Fibroblast of lung (primary cell): ENCODE measurements around the gene ACER3. TPM values are rescaled to one million over a fixed set of nuclear protein-coding genes. Genes with fewer than 3 reads are reported as not detected.

ENCODE experiments used
- DNase-seq, 2 donors: peaks; one replicate each; pipeline versions ENCODE4 v3.0.0 to v3.0.0-alpha.2; 2010; ENCODE audit warnings: low read depth in 2 of 2
- H2AFZ ChIP-seq: 2 replicates; pipeline ENCODE4 v1.5.1; 2012; ENCODE audit warnings: low read length, control low read depth, inconsistent platforms
- H3K27ac ChIP-seq: 2 replicates; pipeline ENCODE4 v1.5.1; 2011; ENCODE audit warnings: low read length, control low read depth; ENCODE audit not compliant: insufficient read depth
- H3K27me3 ChIP-seq: 2 replicates; pipeline ENCODE4 v1.5.1; 2011; ENCODE audit warnings: mild to moderate bottlenecking, low read length; ENCODE audit not compliant: control insufficient read depth, insufficient read depth
- H3K36me3 ChIP-seq: 2 replicates; pipeline ENCODE4 v1.5.1; 2011; ENCODE audit warnings: low read length; ENCODE audit not compliant: control insufficient read depth, insufficient read depth
- H3K4me1 ChIP-seq: 2 replicates; pipeline ENCODE4 v1.5.1; 2011; ENCODE audit warnings: low read length; ENCODE audit not compliant: control insufficient read depth, insufficient read depth; ENCODE audit errors: extremely low read depth
- H3K4me2 ChIP-seq: 2 replicates; pipeline ENCODE4 v1.5.1; 2011; ENCODE audit warnings: low read length, control low read depth; ENCODE audit not compliant: insufficient read depth; ENCODE audit errors: extremely low read depth
- H3K4me3 ChIP-seq, 4 experiments: fragments of 200-600 bp in 1 of 4; sonication (generic) in 1 of 4; replicated peaks in 1 of 4; 2 replicates each; pipeline ENCODE4 v1.5.1; 2011 to 2016; ENCODE audit warnings: low read length in 4 of 4, low read depth in 3 of 4, mild to moderate bottlenecking in 3 of 4, control low read depth in 2 of 4, inconsistent platforms in 1 of 4, mixed read lengths in 1 of 4; ENCODE audit not compliant: insufficient read depth in 1 of 4; ENCODE audit errors: control extremely low read depth in 1 of 4
- H3K79me2 ChIP-seq: 2 replicates; pipeline ENCODE4 v1.5.1; 2012; ENCODE audit warnings: mild to moderate bottlenecking, low read length, inconsistent platforms; ENCODE audit not compliant: control insufficient read depth, insufficient read depth
- H3K9ac ChIP-seq: 2 replicates; pipeline ENCODE4 v1.5.1; 2011; ENCODE audit warnings: mild to moderate bottlenecking, low read length, control low read depth; ENCODE audit not compliant: insufficient read depth
- H3K9me3 ChIP-seq: 2 replicates; pipeline ENCODE4 v1.5.1; 2012; ENCODE audit warnings: low read depth, low read length; ENCODE audit not compliant: control insufficient read depth, insufficient read depth
- H4K20me1 ChIP-seq: 2 replicates; pipeline ENCODE4 v1.5.1; 2011; ENCODE audit warnings: low read length; ENCODE audit not compliant: control insufficient read depth, insufficient read depth; ENCODE audit errors: extremely low read depth
- EZH2 ChIP-seq: IDR thresholded peaks from 2 replicates; pipeline ENCODE4 v1.5.1; 2012; ENCODE audit warnings: low read length, control low read depth, mild to moderate bottlenecking; ENCODE audit errors: missing control alignments
- polyA plus RNA-seq, 2 donors: library from polyadenylated mRNA; depleted of rRNA in 1 of 2; stranded (reverse) in 1 of 2; unstranded in 1 of 2; fragments of >200 nt; gene quantifications; 2 replicates each; pipeline ENCODE4 v1.2.1, GENCODE V29; 2011 to 2012; ENCODE audit warnings: missing spikeins in 1 of 2
- total RNA-seq: library from RNA; depleted of rRNA; stranded (reverse); fragments of >200 nt; gene quantifications from 2 replicates; pipeline ENCODE4 v1.2.1, GENCODE V29; 2014
- TF ChIP-seq, protein P1 (sequence below), 2 donors: IDR thresholded peaks in 1 of 2; conservative IDR thresholded peaks in 1 of 2; 1 replicate in 1 of 2; 2 replicates in 1 of 2; pipeline ENCODE4 v1.5.1; 2011 to 2012; ENCODE audit warnings: low read length in 2 of 2, control low read depth in 1 of 2, inconsistent platforms in 1 of 2, low read depth in 1 of 2, mild to moderate bottlenecking in 1 of 2

The ACER3 gene
- total and polyA plus RNA-seq, 2 donors (not counting 1 experiment from before 2014, with no cell fraction given) = 6.1 to 22.3 TPM

DNA sequence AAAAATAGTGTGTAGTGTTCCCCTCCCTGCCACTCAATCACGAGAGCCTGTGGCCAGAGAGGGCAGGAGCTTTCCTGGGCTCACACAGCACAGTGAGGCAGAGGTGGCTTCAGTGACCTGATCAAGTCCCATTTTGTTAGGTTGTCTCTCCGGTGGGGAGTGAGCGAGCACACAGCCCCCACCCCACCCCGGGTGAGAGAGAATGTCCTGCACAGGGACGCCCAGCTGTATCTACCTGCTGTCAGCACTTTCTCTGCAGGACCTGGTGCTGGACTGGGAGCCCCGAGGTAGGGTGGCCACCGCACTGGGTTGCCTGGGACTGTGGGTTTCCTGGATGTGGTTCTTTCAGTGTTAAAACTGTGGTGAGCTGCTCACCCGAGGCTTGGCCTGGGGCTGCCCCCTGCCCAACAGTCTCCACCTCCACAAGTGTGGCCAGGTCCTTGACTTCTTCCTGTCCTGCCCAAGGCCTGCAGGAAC lies 212.2 kb downstream of the ACER3 start:
- Histone ChIP-seq H3K27ac (peak overlapping the region; percentile 94), H3K4me3 (no peak overlapping the region), H3K27me3 (no peaks in the 10 kb centered on the region), H3K36me3 (peaks cover 3% of the 10 kb centered on the region), H3K9me3 (no peaks in the 10 kb centered on the region), H3K4me2 (peak overlapping the region; percentile 33), H3K79me2 (peaks cover 11% of the 10 kb centered on the region), H2AFZ (no peak overlapping the region), H4K20me1 (no peaks in the 10 kb centered on the region), H3K4me1 (peaks cover 34% of the 10 kb centered on the region), H3K9ac (no peak overlapping the region)
- DNase-seq = no peak
- TF ChIP-seq, protein P1, sequence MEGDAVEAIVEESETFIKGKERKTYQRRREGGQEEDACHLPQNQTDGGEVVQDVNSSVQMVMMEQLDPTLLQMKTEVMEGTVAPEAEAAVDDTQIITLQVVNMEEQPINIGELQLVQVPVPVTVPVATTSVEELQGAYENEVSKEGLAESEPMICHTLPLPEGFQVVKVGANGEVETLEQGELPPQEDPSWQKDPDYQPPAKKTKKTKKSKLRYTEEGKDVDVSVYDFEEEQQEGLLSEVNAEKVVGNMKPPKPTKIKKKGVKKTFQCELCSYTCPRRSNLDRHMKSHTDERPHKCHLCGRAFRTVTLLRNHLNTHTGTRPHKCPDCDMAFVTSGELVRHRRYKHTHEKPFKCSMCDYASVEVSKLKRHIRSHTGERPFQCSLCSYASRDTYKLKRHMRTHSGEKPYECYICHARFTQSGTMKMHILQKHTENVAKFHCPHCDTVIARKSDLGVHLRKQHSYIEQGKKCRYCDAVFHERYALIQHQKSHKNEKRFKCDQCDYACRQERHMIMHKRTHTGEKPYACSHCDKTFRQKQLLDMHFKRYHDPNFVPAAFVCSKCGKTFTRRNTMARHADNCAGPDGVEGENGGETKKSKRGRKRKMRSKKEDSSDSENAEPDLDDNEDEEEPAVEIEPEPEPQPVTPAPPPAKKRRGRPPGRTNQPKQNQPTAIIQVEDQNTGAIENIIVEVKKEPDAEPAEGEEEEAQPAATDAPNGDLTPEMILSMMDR (conservative IDR thresholded peaks at IDR 0.05 in 1 of 2, IDR thresholded peaks at IDR 0.05 in 1 of 2; ENCODE audit: low read depth in 1 of 2, low read length in 2 of 2) = no peak
- no peak for TF ChIP-seq EZH2

DNA sequence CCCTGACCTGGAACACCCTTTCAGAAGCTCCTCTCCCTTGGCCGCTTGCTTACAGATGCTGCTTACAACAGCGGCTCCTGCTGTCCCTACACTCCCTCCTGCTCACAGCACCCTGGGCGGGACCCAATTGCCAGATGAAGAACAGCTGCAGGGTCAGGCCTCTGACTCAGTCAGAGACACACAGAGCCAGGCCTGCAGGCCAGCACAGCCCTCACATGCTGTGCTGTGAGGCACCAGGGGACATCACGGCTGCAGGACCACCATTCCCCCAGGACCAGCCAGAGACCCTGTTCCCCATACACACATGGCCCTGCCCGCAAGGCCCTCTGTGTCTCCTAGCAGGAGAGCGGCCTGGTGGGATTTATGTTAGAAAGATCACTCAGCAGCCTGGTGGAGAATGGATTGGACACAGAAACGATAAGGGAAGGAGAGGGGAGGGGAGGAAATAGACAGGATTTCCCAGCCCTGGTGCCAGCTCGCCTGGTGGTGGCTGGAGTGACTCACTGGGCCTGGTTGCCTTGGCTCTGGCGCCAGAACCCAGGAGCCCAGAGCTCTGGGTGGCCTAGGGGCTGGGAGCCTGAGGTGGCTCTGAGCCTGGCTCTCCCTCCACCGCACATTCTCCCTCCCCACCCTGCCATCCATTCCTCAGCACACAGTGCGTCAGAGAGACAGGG lies 212.7 kb downstream of the ACER3 start:
- H4K20me1 ChIP-seq = no peaks in the 10 kb centered on the region
- H2AFZ ChIP-seq = peak overlapping the region; percentile 21
- no peaks in the 10 kb centered on the region for H3K27me3 ChIP-seq
- peak overlapping the region; percentile 94 for H3K27ac ChIP-seq
- peaks cover 3% of the 10 kb centered on the region for H3K36me3 ChIP-seq
- peaks cover 29% of the 10 kb centered on the region for H3K4me1 ChIP-seq
- no peaks in the 10 kb centered on the region for H3K9me3 ChIP-seq
- peak overlapping the region; percentile 67 for H3K4me2 ChIP-seq
- H3K9ac ChIP-seq = peak overlapping the region; percentile 65
- no peak overlapping the region for H3K4me3 ChIP-seq
- TF ChIP-seq EZH2 = no peak
- TF ChIP-seq, protein P1 (conservative IDR thresholded peaks at IDR 0.05 in 1 of 2, IDR thresholded peaks at IDR 0.05 in 1 of 2; ENCODE audit: low read depth in 1 of 2, low read length in 2 of 2) = peak; percentile 72 to 85
- peak; percentile 93 to 97 for DNase-seq
- H3K79me2 ChIP-seq = peaks cover 7% of the 10 kb centered on the region

- peak overlapping the region; percentile 65 for H3K9ac ChIP-seq
- peaks cover 4% of the 10 kb centered on the region for H3K79me2 ChIP-seq
- DNase-seq = no peak
- H3K4me2 ChIP-seq = peak overlapping the region; percentile 67
- H2AFZ ChIP-seq = no peak overlapping the region
- TF ChIP-seq, protein P1 (conservative IDR thresholded peaks at IDR 0.05 in 1 of 2, IDR thresholded peaks at IDR 0.05 in 1 of 2; ENCODE audit: low read depth in 1 of 2, low read length in 2 of 2) = no peak
- no peak for TF ChIP-seq EZH2
- H3K27ac ChIP-seq = peak overlapping the region; percentile 94
- H3K9me3 ChIP-seq = no peaks in the 10 kb centered on the region
- peaks cover 3% of the 10 kb centered on the region for H3K36me3 ChIP-seq
- H3K27me3 ChIP-seq = no peaks in the 10 kb centered on the region
- H4K20me1 ChIP-seq = no peaks in the 10 kb centered on the region
- H3K4me3 ChIP-seq = no peak overlapping the region
- peaks cover 29% of the 10 kb centered on the region for H3K4me1 ChIP-seq
These were observed 213.5 kb downstream of the ACER3 start for GRCh38 chr11:77074205-77074604.
